HPDE6-E6E7 (cell line): ENCODE data around the gene CSF1.
"Not testable (repeated sequence)": the region's sequence is repeated elsewhere in the genome, so short reads cannot be mapped to it uniquely, and the experiment has no call there.

ENCODE experiments used
- DNase-seq: peaks from one replicate; pipeline ENCODE4 v3.0.0; 2011; ENCODE audit warnings: missing footprints; ENCODE audit errors: extremely low spot score

Gene CSF1

DNA sequence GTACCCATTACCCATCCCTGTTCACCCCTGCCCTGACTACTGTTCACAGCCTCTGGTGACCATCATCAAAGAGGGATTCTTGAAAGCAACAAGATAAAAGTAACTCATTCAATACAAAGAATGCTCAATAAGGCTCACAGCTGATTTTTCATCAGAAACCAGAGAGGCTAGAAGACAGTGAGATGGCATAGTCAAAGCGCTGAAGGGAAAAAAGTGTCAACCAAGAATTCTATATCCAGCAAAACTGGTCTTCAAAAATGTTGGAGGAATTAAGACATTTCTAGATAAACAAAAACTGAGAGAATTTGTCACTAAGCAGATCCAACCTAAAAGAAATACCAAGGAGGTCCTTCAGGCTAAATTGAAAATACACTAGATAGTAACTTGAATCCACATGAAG, 27.1 kb downstream of the CSF1 start:
- no peak for DNase-seq

DNA sequence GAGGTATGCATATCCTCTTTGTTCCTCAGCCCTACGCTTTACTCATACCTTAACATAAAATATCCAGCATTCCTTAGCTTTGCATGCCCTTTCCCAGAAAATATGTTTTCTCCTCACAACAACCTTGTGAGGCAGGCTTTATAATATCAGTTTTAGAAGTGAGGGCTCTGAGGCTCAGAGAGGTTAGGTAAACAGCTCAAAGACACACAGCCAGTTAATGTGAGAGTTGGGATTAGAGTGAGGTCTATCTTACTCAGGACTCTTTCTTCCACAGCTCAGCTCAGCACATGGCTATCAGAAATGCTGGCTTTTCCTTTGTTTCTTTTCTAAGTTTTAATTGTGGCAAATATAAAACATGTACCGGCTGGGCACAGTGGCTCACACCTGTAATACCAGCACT, 27.9 kb downstream of the CSF1 start:
- DNase-seq, result no peak

- no peak for DNase-seq
Observed at GRCh38 chr1:109942434-109942833, 31.8 kb downstream of the CSF1 start.

GRCh38 chr1:109944541-109944940, 33.9 kb downstream of the CSF1 start:
- no peak for DNase-seq

- no peak for DNase-seq
Observed at GRCh38 chr1:109946511-109946910, 35.9 kb downstream of the CSF1 start.

- no peak for DNase-seq
Observed at GRCh38 chr1:109947582-109948284, 37.1 kb downstream of the CSF1 start.

DNA sequence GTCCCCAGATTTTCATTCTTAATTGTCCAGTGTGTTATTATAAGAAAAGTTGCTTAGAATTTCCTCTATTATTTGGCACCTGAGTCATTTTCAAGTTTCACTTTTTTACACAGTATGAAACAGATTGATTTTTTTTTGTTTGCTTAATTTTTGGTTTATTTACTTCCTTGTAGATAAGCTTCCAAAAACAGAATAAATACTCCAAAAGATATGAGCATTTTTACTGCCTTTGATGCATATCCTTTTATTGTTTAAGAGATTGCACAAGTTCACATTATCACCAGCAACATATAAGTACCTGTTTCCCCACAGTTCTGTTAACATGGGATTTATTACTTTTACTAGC, 37.6 kb downstream of the CSF1 start:
- DNase-seq, result no peak

GRCh38 chr1:109950038-109950437, 39.4 kb downstream of the CSF1 start:
- no peak for DNase-seq

DNA sequence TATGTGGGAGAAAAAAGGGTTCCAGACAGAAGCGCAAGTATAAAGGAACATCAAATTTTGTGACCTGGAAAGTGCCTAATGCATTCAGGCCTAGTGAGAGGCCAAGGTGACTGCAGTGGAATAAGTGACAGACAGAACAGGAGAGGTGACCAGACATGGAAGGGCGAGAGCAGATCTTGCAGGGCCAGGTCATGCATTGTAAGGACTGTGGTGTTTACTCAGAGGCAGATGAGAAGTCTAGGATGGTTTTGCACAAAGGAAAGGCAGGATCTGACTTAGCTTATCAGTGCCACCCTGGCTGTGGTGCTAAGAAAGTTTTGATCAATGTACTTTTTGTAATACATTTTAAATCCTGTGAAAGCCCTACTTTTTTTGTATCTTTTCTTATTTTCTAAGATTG, 39.9 kb downstream of the CSF1 start:
- DNase-seq, result no peak

DNA sequence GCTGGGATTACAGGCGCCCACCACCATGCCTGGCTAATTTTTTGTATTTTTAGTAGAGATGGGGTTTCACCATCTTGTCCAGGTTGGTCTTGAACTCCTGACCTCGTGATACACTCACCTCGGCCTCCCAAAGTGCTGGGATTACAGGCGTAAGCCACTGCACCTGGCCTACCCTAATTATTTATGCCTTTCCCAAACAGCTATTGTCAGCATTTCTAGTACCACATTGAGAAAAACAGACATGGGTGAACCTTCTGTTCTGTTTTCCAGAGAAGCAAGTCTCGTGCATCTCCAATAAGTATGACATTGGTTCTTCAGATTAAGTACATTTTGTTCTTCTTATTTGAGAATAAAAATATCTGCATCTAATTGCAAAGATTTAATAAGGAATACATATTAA, 40.9 kb downstream of the CSF1 start:
- DNase-seq, result not testable (repeated sequence)

DNA sequence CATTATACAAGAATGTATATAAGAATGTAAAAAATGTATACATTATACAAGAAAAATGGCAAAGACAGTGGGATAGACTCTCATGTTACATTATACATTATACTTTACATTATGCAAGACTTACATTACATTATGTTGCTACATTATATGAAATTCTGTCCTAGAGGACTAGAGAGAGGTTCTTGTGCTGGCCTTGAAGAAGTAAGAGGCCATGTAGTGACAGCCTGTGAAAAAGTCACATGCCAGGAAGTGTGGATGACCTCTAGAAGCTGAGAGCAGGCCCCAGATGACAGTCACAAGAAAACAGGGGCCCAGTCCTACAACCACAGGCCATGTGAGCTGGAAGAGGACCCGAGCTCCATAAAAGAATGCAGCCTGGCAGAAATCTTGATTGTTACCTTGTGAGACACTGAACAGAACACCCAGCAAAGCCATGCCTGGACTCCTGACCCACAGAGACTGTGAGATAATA, 43.4 kb downstream of the CSF1 start:
- no peak for DNase-seq

- DNase-seq, result no peak
Observed at GRCh38 chr1:109959632-109959973, 49.0 kb downstream of the CSF1 start.

- DNase-seq, result peak; percentile 15
Observed at GRCh38 chr1:109959974-109960744, 49.5 kb downstream of the CSF1 start.

DNA sequence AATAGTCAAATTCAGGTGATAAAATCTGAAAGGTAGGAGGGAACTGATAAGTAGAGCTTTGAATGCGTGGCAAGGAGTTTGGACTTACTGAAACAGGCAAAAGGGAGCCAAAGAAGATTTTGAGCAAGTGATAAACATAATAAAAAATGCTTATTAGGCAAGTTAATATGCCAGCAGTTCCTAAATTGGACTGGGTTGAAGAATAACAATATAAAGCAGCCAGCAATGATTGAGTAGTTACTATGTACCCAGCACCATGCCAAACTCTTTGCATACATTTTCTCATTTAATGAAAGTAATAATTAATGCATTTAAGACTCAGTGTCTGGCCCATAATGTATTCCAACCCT, 50.1 kb downstream of the CSF1 start:
- DNase-seq, result no peak

DNA sequence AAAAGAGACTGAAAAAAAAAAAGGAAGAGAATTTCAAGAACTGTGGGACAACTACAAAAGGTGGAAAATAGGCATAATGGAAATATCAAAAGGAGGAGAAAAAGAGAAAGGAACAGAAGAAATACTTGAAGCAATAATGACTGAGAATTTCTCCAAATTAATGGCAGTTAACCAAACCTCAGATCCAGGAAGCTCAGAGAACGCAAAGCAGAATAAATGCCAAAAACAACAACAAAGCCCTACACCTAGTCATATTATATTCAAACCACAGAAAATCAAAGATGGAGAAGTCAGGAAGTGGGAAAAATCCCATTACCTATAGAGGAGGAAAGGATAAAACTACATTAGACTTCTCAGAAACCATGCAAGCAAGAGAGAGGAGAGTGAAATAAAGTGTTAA, 53.2 kb downstream of the CSF1 start:
- no peak for DNase-seq

GRCh38 chr1:109969146-109969829, 58.6 kb downstream of the CSF1 start:
- DNase-seq, result peak; percentile 32

DNA sequence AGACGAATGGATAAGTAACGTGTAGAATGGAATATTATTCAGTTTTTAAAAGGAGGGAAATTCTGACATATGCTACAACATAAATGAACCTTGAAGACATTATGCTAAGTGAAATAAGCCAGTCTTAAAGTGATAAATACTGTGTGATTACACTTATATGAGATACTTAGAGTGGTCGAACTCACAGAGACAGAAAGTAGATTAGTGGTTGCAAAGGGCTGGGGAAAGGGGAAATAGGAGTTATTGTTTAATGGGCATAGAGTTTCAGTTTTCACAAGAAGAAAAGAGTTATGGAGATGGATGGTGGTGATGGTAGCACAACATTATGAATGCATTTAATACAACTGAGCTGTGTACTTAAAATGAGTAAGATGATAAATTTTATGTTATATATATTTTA, 59.3 kb downstream of the CSF1 start:
- no peak for DNase-seq

DNA sequence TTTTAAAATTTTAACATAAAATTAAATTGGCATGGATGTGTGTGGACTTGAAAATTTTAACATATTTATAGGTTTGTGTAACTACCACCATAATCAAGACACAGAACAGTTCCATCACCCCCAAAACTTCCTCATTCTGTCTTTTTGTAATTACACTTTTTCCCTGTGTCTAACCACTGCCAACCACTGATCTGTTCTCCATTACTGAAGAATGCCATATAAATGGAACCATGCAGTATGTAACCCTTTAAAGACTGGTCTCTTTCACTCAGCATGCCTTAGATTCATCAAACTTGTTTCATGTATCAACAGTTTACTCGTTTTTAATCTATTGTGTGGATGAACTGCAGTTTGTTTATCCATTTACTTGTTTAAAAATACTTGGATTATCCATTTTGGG, 60.9 kb downstream of the CSF1 start:
- no peak for DNase-seq

GRCh38 chr1:109974191-109974590, 63.5 kb downstream of the CSF1 start:
- DNase-seq, result no peak

GRCh38 chr1:109975718-109976117, 65.1 kb downstream of the CSF1 start:
- no peak for DNase-seq

DNA sequence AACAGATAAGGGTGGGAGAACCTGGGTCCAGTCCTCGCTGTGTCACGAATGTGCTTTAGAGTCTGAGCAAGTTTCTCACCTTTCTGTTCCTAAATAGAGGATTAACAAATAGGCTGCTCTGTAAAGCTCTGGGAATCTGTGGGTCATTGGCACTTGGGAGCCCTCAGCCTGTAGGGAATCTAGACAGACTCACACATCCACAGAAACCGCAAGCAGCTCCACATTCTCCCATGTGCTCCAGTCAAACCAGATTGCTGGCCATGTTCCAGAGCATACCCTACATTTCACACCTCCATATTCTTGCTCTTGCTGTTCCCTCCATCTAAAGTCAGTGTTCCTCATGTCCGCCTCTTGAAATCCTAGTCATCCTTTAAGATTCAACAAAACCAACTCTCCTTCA, 66.1 kb downstream of the CSF1 start:
- no peak for DNase-seq

- DNase-seq, result no peak
Observed at GRCh38 chr1:109977225-109977624, 66.6 kb downstream of the CSF1 start.
